A549 (cell line): Measurements from ENCODE around the gene AKAP8. TPM values are rescaled to one million over a fixed set of nuclear protein-coding genes. Genes with fewer than 3 reads are reported as not detected.

Experiments
- ATAC-seq, 2 experiments: fragments of 200-7000 bp in 1 of 2; fragments of >200 bp in 1 of 2; cut with Nextera tagmentation in 1 of 2; cut with Tn5 transposase in 1 of 2; 3 replicates each; pipeline versions ENCODE4 v1.8.0 to v1.9.1; 2018 to 2020; ENCODE audit warnings: mild to moderate bottlenecking in 1 of 2, moderate library complexity in 1 of 2
- CTCF ChIA-PET: fragments of 300-600 bp; sonication (Branson Sonifier 250); formaldehyde crosslinking; extraction: SDS; loops from one replicate; lab custom pipeline; 2021; ENCODE audit warnings: antibody characterized with exemption, inconsistent platforms; lab: Yijun Ruan, JAX
- POLR2A ChIA-PET: fragments of 350-600 bp; formaldehyde crosslinking; extraction: SDS; loops from one replicate; lab custom pipeline; 2021; ENCODE audit warnings: antibody characterized with exemption, inconsistent platforms; lab: Yijun Ruan, JAX
- DNase-seq, 2 experiments: peaks; one replicate each; pipeline versions ENCODE4 v3.0.0 to v3.0.0-alpha.2; 2011 to 2016; ENCODE audit warnings: low read depth in 1 of 2, low spot score in 1 of 2
- FAIRE-seq: peaks from 2 replicates; lab custom pipeline; 2011; peaks lifted over from hg19 to GRCh38; lab: Jason Lieb, UNC
- H3K27ac ChIP-seq, 2 experiments: fragments of >200 bp; sonication (Bioruptor Twin); formaldehyde crosslinking; 3 replicates each; pipeline ENCODE4 v1.5.1; 2016 to 2017
- H3K4me1 ChIP-seq: fragments of >200 bp; sonication (Bioruptor Twin); formaldehyde crosslinking; 3 replicates; pipeline ENCODE4 v1.6.1; 2016
- H3K4me2 ChIP-seq: fragments of >200 bp; sonication (Bioruptor Twin); formaldehyde crosslinking; 3 replicates; pipeline ENCODE4 v1.6.1; 2016
- H3K4me3 ChIP-seq: fragments of >200 bp; sonication (Bioruptor Twin); formaldehyde crosslinking; 3 replicates; pipeline ENCODE4 v1.5.1; 2016
- H3K9me3 ChIP-seq: fragments of >200 bp; sonication (Bioruptor Twin); formaldehyde crosslinking; 3 replicates; pipeline ENCODE4 v1.6.1; 2016
- ATOH8 ChIP-seq: fragments of 250-450 bp; sonication (Bioruptor Pico); IDR thresholded peaks from 2 replicates; pipeline ENCODE4 v1.5.0; 2020; ENCODE audit warnings: low read depth, mild to moderate bottlenecking, moderate library complexity
- CBX8 ChIP-seq: fragments of 200-600 bp; sonication (generic); IDR thresholded peaks from 2 replicates; pipeline ENCODE4 v1.6.1; 2016
- CEBPB ChIP-seq, 2 experiments: fragments of >200 bp in 1 of 2; sonication (Bioruptor Twin) in 1 of 2; formaldehyde crosslinking in 1 of 2; IDR thresholded peaks; 2 replicates each; pipeline ENCODE4 v1.6.1; 2012 to 2016
- CHD2 ChIP-seq: fragments of 150-350 bp; IDR thresholded peaks from 2 replicates; pipeline ENCODE4 v1.6.1; 2014; ENCODE audit warnings: low read length; ENCODE audit not compliant: partially characterized antibody
- CHD4 ChIP-seq: fragments of 200-600 bp; sonication (generic); IDR thresholded peaks from 2 replicates; pipeline ENCODE4 v1.6.1; 2016; ENCODE audit warnings: antibody characterized with exemption, mild to moderate bottlenecking, borderline replicate concordance
- E2F6 ChIP-seq: IDR thresholded peaks from 2 replicates; pipeline ENCODE4 v1.6.1; 2012; ENCODE audit warnings: low read depth, borderline replicate concordance
- ELK1 ChIP-seq: fragments of 150-350 bp; IDR thresholded peaks from 2 replicates; pipeline ENCODE4 v1.6.1; 2014; ENCODE audit warnings: low read depth, mild to moderate bottlenecking, low read length
- FOSB ChIP-seq: fragments of 250-450 bp; sonication (Bioruptor Pico); IDR thresholded peaks from 2 replicates; pipeline ENCODE4 v1.5.0; 2020; ENCODE audit warnings: mild to moderate bottlenecking, moderate library complexity
- FOSL2 ChIP-seq, 2 experiments: fragments of 450-650 bp in 1 of 2; fragments of >200 bp in 1 of 2; sonication (Bioruptor Twin) in 1 of 2; formaldehyde crosslinking; IDR thresholded peaks; 2 replicates each; pipeline versions ENCODE4 v1.5.0 to v1.6.1; 2016 to 2020; ENCODE audit warnings: mild to moderate bottlenecking in 1 of 2, moderate library complexity in 1 of 2
- GATA3 ChIP-seq: IDR thresholded peaks from 2 replicates; pipeline ENCODE4 v1.6.1; 2012; ENCODE audit warnings: borderline replicate concordance
- HOXA7 ChIP-seq: fragments of 250-450 bp; sonication (Bioruptor Pico); IDR thresholded peaks from 2 replicates; pipeline ENCODE4 v1.5.0; 2020; ENCODE audit warnings: mild to moderate bottlenecking, moderate library complexity
- HOXB5 ChIP-seq: fragments of 250-450 bp; sonication (Bioruptor Pico); IDR thresholded peaks from 2 replicates; pipeline ENCODE4 v1.5.0; 2020; ENCODE audit warnings: mild to moderate bottlenecking, moderate library complexity
- JUNB ChIP-seq: fragments of >200 bp; sonication (Bioruptor Twin); formaldehyde crosslinking; IDR thresholded peaks from 2 replicates; pipeline ENCODE4 v1.6.1; 2016
- RARB ChIP-seq: fragments of 250-450 bp; sonication (Bioruptor Pico); IDR thresholded peaks from 2 replicates; pipeline ENCODE4 v1.8.0; 2021; ENCODE audit warnings: mild to moderate bottlenecking, moderate library complexity
- RCOR1 ChIP-seq: fragments of 150-350 bp; IDR thresholded peaks from 2 replicates; pipeline ENCODE4 v1.6.1; 2014; ENCODE audit warnings: antibody characterized with exemption, low read length, low read depth
- RFX5 ChIP-seq: fragments of 450-650 bp; IDR thresholded peaks from 2 replicates; pipeline ENCODE4 v1.7.1; 2014; ENCODE audit warnings: antibody characterized with exemption, mild to moderate bottlenecking, moderate library complexity
- RNF2 ChIP-seq: fragments of 200-600 bp; sonication (generic); IDR thresholded peaks from 2 replicates; pipeline ENCODE4 v1.6.1; 2016; ENCODE audit warnings: low read depth, mild to moderate bottlenecking, antibody characterized with exemption, moderate library complexity, borderline replicate concordance
- SMC3 ChIP-seq: fragments of >200 bp; sonication (Bioruptor Twin); formaldehyde crosslinking; IDR thresholded peaks from 3 replicates; pipeline ENCODE4 v1.6.1; 2018; ENCODE audit warnings: inconsistent platforms
- TFCP2L1 ChIP-seq: fragments of 250-450 bp; sonication (Bioruptor Pico); IDR thresholded peaks from 2 replicates; pipeline ENCODE4 v1.5.0; 2021; ENCODE audit warnings: mild to moderate bottlenecking
- USF2 ChIP-seq: fragments of 450-650 bp; IDR thresholded peaks from 2 replicates; pipeline ENCODE4 v1.6.1; 2014; ENCODE audit warnings: antibody characterized with exemption
- ZFP36 ChIP-seq: fragments of 450-650 bp; IDR thresholded peaks from 2 replicates; pipeline ENCODE4 v1.6.1; 2014; ENCODE audit warnings: borderline replicate concordance; ENCODE audit not compliant: partially characterized antibody
- WGBS: methylation state at CpG from one replicate; pipeline ENCODE4 v1.1.6; 2017; ENCODE audit errors: missing lambda C conversion rate; 5-methylcytosine and 5-hydroxymethylcytosine counted together
- polyA plus RNA-seq, 4 experiments: library from polyadenylated mRNA; depleted of rRNA in 3 of 4; stranded (reverse); fragments of >200 nt; fragmentation: RNase III in 1 of 4; extraction: RNeasy Plus Mini Kit Qiagen cat#74134 plus additional on column Dnase treatment in 1 of 4; gene quantifications; 2 replicates in 3 of 4; 3 replicates in 1 of 4; pipeline ENCODE4 v1.2.3, GENCODE V29; 2011 to 2017

The AKAP8 gene
- polyA plus RNA-seq, 2 of the 4 experiments (the other 2 are of a cell fraction), result 16.2 to 17.3 TPM

- H3K27ac ChIP-seq, result no peak overlapping the region
- ATAC-seq, result no peak
- FAIRE-seq, result no peak
These were observed 23.6 kb upstream of the AKAP8 start for GRCh38 chr19:15403151-15403531.

GRCh38 chr19:15402411-15403150, 23.0 kb upstream of the AKAP8 start:
- Histone ChIP-seq H3K27ac (no peak overlapping the region), H3K4me3 (no peak overlapping the region), H3K4me1 (no peaks in the 10 kb centered on the region), H3K9me3 (no peaks in the 10 kb centered on the region), H3K4me2 (no peak overlapping the region)
- DNase-seq (no peak), ATAC-seq (no peak), FAIRE-seq (no peak)
- no peak for TF ChIP-seq USF2
- TF ChIP-seq CEBPB (IDR thresholded peaks at IDR 0.05), result no peak
- no peak for TF ChIP-seq RARB (CRISPR knock-in tag)
- no peak for TF ChIP-seq GATA3
- no peak for TF ChIP-seq JUNB
- no peak for TF ChIP-seq FOSB (CRISPR knock-in tag)
- no peak for TF ChIP-seq ELK1
- no peak for TF ChIP-seq HOXB5 (CRISPR knock-in tag)
- no peak for TF ChIP-seq RNF2
- no peak for TF ChIP-seq SMC3
- no peak for TF ChIP-seq CHD4
- 94% methylated on average over 14 of the region's 15 CpGs for WGBS
- CTCF ChIA-PET, result interaction anchor here (1.0 kb wide), 1 partner anchor 10 kb away, joined by 3 read pairs; no protein-coding TSS in a partner anchor
- POLR2A ChIA-PET, result no interaction called here

More at GRCh38 chr19:15403151-15403531, 23.6 kb upstream of the AKAP8 start:
- WGBS, result 96% methylated on average over 10 of the region's 10 CpGs
- Histone ChIP-seq H3K4me3 (no peak overlapping the region), H3K4me1 (no peaks in the 10 kb centered on the region), H3K4me2 (no peak overlapping the region)
- CTCF ChIA-PET, result no interaction called here
- no peak for TF ChIP-seq SMC3
- TF ChIP-seq, all 56 proteins: peak for 0
- no peak for DNase-seq
- H3K9me3 ChIP-seq, result no peaks in the 10 kb centered on the region
- POLR2A ChIA-PET, result no interaction called here

- CTCF ChIA-PET, result no interaction called here
- no peak for DNase-seq
- no CpG with 5 or more reads among the region's 17 CpGs for WGBS
- TF ChIP-seq ZFP36, result no peak
- TF ChIP-seq FOSL2 (IDR thresholded peaks at IDR 0.05), result no peak
- TF ChIP-seq FOSL2 (CRISPR knock-in tag; IDR thresholded peaks at IDR 0.05), result no peak
- no peak for TF ChIP-seq RFX5
- no peak for TF ChIP-seq GATA3
- no peak for TF ChIP-seq E2F6
- no peak for TF ChIP-seq ELK1
- no peak for TF ChIP-seq CHD2
- TF ChIP-seq CHD4, result no peak
- no peak for TF ChIP-seq CBX8
- no peak for TF ChIP-seq ATOH8
- TF ChIP-seq HOXA7 (CRISPR knock-in tag), result no peak
- TF ChIP-seq RARB (CRISPR knock-in tag), result no peak
- TF ChIP-seq TFCP2L1 (CRISPR knock-in tag), result no peak
- no peak for TF ChIP-seq RCOR1
- TF ChIP-seq, all 56 proteins: peak for 0
- POLR2A ChIA-PET, result no interaction called here
- Histone ChIP-seq H3K4me2 (no peak overlapping the region), H3K9me3 (no peaks in the 10 kb centered on the region), H3K27ac (no peak overlapping the region), H3K4me3 (no peak overlapping the region), H3K4me1 (no peaks in the 10 kb centered on the region)
- no peak for ATAC-seq
- FAIRE-seq, result no peak
These were observed 21.8 kb upstream of the AKAP8 start for GRCh38 chr19:15401397-15401710.
